Breast epithelium (tissue), 3 donors: ENCODE results near the gene LPAR1.

Experiments
- POLR2A ChIP-seq: fragments of 450-650 bp; IDR thresholded peaks from one replicate; pipeline ENCODE4 v1.6.1; 2016; ENCODE audit warnings: antibody characterized with exemption, mild to moderate bottlenecking, moderate library complexity
- POLR2AphosphoS5 ChIP-seq, 3 donors: sonication (generic); formaldehyde crosslinking; IDR thresholded peaks; one replicate each; pipeline ENCODE4 v1.6.1; 2017; ENCODE audit warnings: antibody characterized with exemption in 3 of 3
- TF ChIP-seq, protein P1 (sequence below), 3 donors: fragments of 450-650 bp; IDR thresholded peaks; one replicate each; pipeline ENCODE4 v1.5.1; 2016 to 2017; ENCODE audit warnings: antibody characterized with exemption in 3 of 3, mild to moderate bottlenecking in 3 of 3, moderate library complexity in 3 of 3

GRCh38 chr9:110923601-110924000 lies 114.7 kb downstream of the LPAR1 start:
- TF ChIP-seq, protein P1, sequence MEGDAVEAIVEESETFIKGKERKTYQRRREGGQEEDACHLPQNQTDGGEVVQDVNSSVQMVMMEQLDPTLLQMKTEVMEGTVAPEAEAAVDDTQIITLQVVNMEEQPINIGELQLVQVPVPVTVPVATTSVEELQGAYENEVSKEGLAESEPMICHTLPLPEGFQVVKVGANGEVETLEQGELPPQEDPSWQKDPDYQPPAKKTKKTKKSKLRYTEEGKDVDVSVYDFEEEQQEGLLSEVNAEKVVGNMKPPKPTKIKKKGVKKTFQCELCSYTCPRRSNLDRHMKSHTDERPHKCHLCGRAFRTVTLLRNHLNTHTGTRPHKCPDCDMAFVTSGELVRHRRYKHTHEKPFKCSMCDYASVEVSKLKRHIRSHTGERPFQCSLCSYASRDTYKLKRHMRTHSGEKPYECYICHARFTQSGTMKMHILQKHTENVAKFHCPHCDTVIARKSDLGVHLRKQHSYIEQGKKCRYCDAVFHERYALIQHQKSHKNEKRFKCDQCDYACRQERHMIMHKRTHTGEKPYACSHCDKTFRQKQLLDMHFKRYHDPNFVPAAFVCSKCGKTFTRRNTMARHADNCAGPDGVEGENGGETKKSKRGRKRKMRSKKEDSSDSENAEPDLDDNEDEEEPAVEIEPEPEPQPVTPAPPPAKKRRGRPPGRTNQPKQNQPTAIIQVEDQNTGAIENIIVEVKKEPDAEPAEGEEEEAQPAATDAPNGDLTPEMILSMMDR (IDR thresholded peaks at IDR 0.05): no peak
- TF ChIP-seq POLR2A: no peak
- no peak for TF ChIP-seq POLR2AphosphoS5 (IDR thresholded peaks at IDR 0.05)
